Esophagus squamous epithelium (tissue), 5 donors: ENCODE data around the gene MRPS18B. TPM values are rescaled to one million over a fixed set of nuclear protein-coding genes. Genes with fewer than 3 reads are reported as not detected.

ENCODE experiments used
- DNase-seq: peaks from one replicate; lab custom pipeline; 2025; lab: John Stamatoyannopoulos, UW
- H3K27ac ChIP-seq, 4 donors: fragments of 200-600 bp; sonication (generic); one replicate each; pipeline ENCODE4 v1.5.1; 2016 to 2019; ENCODE audit warnings: mild to moderate bottlenecking in 1 of 4
- H3K27me3 ChIP-seq, 4 donors: fragments of 200-600 bp; sonication (generic); 1 replicate in 3 of 4; 2 replicates in 1 of 4; pipeline versions ENCODE4 v1.5.1 to v1.6.0; 2017 to 2021; ENCODE audit warnings: antibody characterized with exemption in 1 of 4
- H3K36me3 ChIP-seq, 3 donors: fragments of 200-600 bp; sonication (generic); one replicate each; pipeline ENCODE4 v1.5.1; 2016 to 2019
- H3K4me1 ChIP-seq, 3 donors: fragments of 200-600 bp; sonication (generic); one replicate each; pipeline ENCODE4 v1.5.1; 2017 to 2019
- H3K4me3 ChIP-seq, 4 donors: fragments of 200-600 bp; sonication (generic); 1 replicate in 3 of 4; 2 replicates in 1 of 4; pipeline ENCODE4 v1.5.1; 2016 to 2019; ENCODE audit warnings: mild to moderate bottlenecking in 2 of 4, moderate library complexity in 1 of 4
- H3K9me3 ChIP-seq, 3 donors: fragments of 200-600 bp; sonication (generic); one replicate each; pipeline ENCODE4 v1.5.1; 2016 to 2019
- POLR2A ChIP-seq, 4 donors: fragments of 450-650 bp; IDR thresholded peaks; one replicate each; pipeline ENCODE4 v1.6.1; 2017; ENCODE audit warnings: antibody characterized with exemption in 4 of 4, mild to moderate bottlenecking in 4 of 4, moderate library complexity in 3 of 4
- WGBS, 2 donors: methylation state at CpG; one replicate each; pipeline ENCODE4 v1.1.5; 2018; 5-methylcytosine and 5-hydroxymethylcytosine counted together
- intact Hi-C: fragments of 100-400 bp; cut with DNase I; formaldehyde crosslinking; loops from one replicate; pipeline ENCODE4 v1.15.0; 2022
- total RNA-seq, 4 donors: library from RNA; depleted of rRNA; stranded (reverse); fragments of >200 nt; gene quantifications; one replicate each; pipeline ENCODE4 v1.1.0, GENCODE V29; 2016
- TF ChIP-seq, protein P1 (sequence below), 6 experiments: fragments of 450-650 bp in 4 of 6; fragments of 200-600 bp in 2 of 6; sonication (generic) in 2 of 6; IDR thresholded peaks; one replicate each; pipeline ENCODE4 v1.5.1; 2016 to 2019; ENCODE audit warnings: antibody characterized with exemption in 6 of 6, mild to moderate bottlenecking in 4 of 6, moderate library complexity in 4 of 6
- donor health status: DM: yes; HTN: yes; CAD: no.

MRPS18B gene
- total RNA-seq, 4 donors from 2014 or later: 31.0 to 56.3 (median 40.6) TPM

DNA sequence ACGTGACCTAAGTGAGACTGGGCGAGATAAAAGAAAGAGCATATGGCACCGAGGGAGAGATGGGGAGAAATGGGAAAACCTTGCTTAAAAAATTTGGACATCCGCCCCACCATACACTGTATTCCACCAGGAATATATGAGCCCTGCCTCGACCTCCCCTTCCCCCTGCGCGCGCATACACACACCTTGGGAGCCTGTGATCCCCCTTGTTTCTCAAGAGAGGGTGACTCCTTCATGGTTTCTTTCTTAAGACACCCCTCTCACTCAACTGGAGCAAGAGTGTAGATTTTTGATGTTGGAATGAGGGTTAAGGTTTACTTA lies 45.9 kb upstream of the MRPS18B start:
- H3K4me1 ChIP-seq: peaks cover 18 to 66% (median 24%) of the 10 kb centered on the region in 3 donors
- H3K4me3 ChIP-seq: peak overlapping the region; percentile 75 to 89 (median 78)

DNA sequence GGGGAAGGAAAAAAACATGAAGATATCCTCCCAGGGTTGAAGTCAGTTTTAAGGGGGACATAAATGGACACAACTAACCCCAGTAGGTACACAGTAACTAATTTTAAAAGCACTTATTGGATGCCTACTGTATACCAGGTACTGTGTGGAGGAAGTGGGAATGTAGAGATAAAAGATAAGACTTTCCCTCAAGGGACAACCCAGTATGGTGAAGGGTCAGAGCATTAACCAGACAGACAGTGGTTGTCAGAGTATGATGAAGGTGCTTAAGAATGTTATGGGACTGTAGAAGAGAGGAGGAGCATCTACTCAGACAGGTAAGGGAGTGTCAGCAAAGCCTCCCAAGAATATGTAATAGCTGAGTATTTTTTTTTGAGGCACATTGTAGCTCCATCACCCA lies 45.5 kb upstream of the MRPS18B start:
- no peak for DNase-seq
- Histone ChIP-seq H3K4me3 (peak overlapping the region; percentile 75 to 89 (median 78)), H3K9me3 (no peaks in the 10 kb centered on the region), H3K4me1 (peaks cover 18 to 66% (median 24%) of the 10 kb centered on the region in 3 donors), H3K27me3 (no peaks in the 10 kb centered on the region), H3K27ac (peak overlapping the region; percentile 90 to 95 (median 93)), H3K36me3 (peaks cover 0 to 18% (median 0%) of the 10 kb centered on the region in 3 donors)
- TF ChIP-seq, protein P1, sequence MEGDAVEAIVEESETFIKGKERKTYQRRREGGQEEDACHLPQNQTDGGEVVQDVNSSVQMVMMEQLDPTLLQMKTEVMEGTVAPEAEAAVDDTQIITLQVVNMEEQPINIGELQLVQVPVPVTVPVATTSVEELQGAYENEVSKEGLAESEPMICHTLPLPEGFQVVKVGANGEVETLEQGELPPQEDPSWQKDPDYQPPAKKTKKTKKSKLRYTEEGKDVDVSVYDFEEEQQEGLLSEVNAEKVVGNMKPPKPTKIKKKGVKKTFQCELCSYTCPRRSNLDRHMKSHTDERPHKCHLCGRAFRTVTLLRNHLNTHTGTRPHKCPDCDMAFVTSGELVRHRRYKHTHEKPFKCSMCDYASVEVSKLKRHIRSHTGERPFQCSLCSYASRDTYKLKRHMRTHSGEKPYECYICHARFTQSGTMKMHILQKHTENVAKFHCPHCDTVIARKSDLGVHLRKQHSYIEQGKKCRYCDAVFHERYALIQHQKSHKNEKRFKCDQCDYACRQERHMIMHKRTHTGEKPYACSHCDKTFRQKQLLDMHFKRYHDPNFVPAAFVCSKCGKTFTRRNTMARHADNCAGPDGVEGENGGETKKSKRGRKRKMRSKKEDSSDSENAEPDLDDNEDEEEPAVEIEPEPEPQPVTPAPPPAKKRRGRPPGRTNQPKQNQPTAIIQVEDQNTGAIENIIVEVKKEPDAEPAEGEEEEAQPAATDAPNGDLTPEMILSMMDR (IDR thresholded peaks at IDR 0.05): no peak
- TF ChIP-seq POLR2A (IDR thresholded peaks at IDR 0.05): no peak
- intact Hi-C loops: no loop called here

More for the DNA sequence above, 45.9 kb upstream of the MRPS18B start:
- no peak for DNase-seq
- WGBS, 2 donors: 0 to 1% methylated on average over 8 of the region's 8 CpGs
- no peaks in the 10 kb centered on the region for H3K27me3 ChIP-seq
- intact Hi-C loops: no loop called here
- no peaks in the 10 kb centered on the region for H3K9me3 ChIP-seq
- peaks cover 0 to 14% (median 0%) of the 10 kb centered on the region in 3 donors for H3K36me3 ChIP-seq
- peak overlapping the region; percentile 90 to 95 (median 93) for H3K27ac ChIP-seq
- no peak for TF ChIP-seq POLR2A (IDR thresholded peaks at IDR 0.05)
- TF ChIP-seq, protein P1 (IDR thresholded peaks at IDR 0.05): no peak

DNA sequence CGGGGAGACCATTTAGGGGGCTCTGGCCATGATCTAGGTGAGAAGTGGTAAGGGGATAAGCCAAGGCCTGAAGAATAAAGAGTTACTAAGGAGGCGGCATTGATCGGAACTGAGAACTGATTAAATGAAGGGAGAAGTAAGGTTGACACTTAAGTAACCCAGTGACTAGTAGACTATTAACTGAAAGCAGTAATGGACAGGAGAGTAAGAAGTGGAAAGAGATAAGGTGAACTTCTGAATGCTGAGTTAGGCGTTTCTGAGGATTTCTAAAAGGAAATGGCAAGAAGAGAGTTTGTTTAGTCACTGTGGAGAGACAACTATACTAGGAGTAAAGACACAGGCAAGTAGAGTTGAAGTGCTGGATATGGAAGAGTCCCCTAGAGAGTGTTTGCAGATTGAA lies 44.5 kb upstream of the MRPS18B start:
- 55 to 57% methylated on average over 4 of the region's 4 CpGs for WGBS, 2 donors
- Histone ChIP-seq H3K9me3 (no peaks in the 10 kb centered on the region), H3K4me1 (peaks cover 18 to 66% (median 24%) of the 10 kb centered on the region in 3 donors), H3K4me3 (no peak overlapping the region), H3K27ac (peak overlapping the region in 1 of 4 donors; percentile 95), H3K36me3 (peaks cover 5 to 28% (median 8%) of the 10 kb centered on the region in 3 donors), H3K27me3 (no peaks in the 10 kb centered on the region)
- DNase-seq: no peak
- TF ChIP-seq POLR2A (IDR thresholded peaks at IDR 0.05): no peak
- TF ChIP-seq, protein P1 (IDR thresholded peaks at IDR 0.05): no peak
- intact Hi-C loops: no loop called here

DNA sequence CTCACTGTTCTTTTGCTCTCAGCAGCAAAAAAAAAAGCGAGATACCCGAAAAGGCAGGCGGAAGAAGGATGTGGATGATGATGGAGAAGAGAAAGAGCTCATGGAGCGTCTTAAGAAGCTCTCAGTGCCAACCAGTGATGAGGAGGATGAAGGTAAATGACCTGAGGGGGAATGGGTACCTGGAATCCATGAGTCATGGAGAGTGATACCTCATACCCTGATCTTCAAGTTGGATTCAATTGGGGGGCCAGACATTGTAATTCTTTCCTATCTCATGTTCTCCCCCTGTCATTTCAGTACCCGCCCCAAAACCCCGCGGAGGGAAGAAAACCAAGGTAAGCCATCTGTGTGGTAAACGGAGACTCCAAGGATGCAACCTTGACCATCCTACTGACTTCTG lies 39.6 kb upstream of the MRPS18B start:
- no peaks in the 10 kb centered on the region for H3K27me3 ChIP-seq
- H3K4me3 ChIP-seq: no peak overlapping the region
- H3K27ac ChIP-seq: no peak overlapping the region
- DNase-seq: no peak
- peaks cover 5 to 28% (median 7%) of the 10 kb centered on the region in 3 donors for H3K4me1 ChIP-seq
- H3K9me3 ChIP-seq: no peaks in the 10 kb centered on the region
- intact Hi-C loops: no loop called here
- TF ChIP-seq POLR2A (IDR thresholded peaks at IDR 0.05): no peak
- TF ChIP-seq, protein P1 (IDR thresholded peaks at IDR 0.05): no peak
- WGBS, 2 donors: 85 to 95% methylated on average over 5 to 8 of the region's 8 CpGs
- peaks cover 32 to 77% (median 52%) of the 10 kb centered on the region in 3 donors for H3K36me3 ChIP-seq

DNA sequence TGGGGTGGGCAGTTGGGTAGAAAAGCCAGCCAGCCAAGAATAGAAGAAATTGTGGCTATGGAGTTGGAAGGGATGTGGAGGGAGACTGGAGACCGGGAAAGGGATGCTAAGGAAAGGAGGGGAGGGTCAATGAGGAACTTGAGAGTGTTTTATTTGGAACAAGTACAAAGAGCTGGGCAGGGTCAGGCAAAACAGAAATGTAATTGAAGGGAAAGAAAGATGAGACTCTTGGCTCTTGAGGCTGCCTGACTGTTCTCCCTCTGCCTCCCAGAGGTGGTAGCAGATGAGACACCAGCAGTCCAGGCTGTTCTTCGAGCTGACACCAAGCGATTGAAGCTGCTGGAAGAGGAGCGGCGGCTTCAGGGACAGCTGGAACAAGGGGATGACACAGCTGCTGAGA lies 33.7 kb upstream of the MRPS18B start:
- no peak overlapping the region for H3K27ac ChIP-seq
- TF ChIP-seq POLR2A (IDR thresholded peaks at IDR 0.05): no peak
- TF ChIP-seq, protein P1 (IDR thresholded peaks at IDR 0.05): no peak
- peaks cover 56 to 100% (median 84%) of the 10 kb centered on the region in 3 donors for H3K36me3 ChIP-seq

More for the DNA sequence above, 33.7 kb upstream of the MRPS18B start:
- intact Hi-C loops: no loop called here
- H3K27me3 ChIP-seq: no peaks in the 10 kb centered on the region
- peaks cover 0 to 2% (median 0%) of the 10 kb centered on the region in 3 donors for H3K4me1 ChIP-seq
- H3K9me3 ChIP-seq: no peaks in the 10 kb centered on the region
- H3K4me3 ChIP-seq: no peak overlapping the region
- DNase-seq: no peak
- 84 to 89% methylated on average over 5 of the region's 5 CpGs for WGBS, 2 donors
